Vagina (tissue), 2 donors: ENCODE results near the gene TTC33. TPM values are rescaled to one million over a fixed set of nuclear protein-coding genes. Genes with fewer than 3 reads are reported as not detected.

Experiments
- DNase-seq, 2 donors: peaks; one replicate each; pipeline ENCODE4 v3.0.0-alpha.2; 2017; ENCODE audit errors: extremely low spot score in 2 of 2
- H3K27ac ChIP-seq: fragments of 200-600 bp; sonication (generic); one replicate; pipeline ENCODE4 v1.5.1; 2019
- H3K27me3 ChIP-seq: fragments of 200-600 bp; sonication (generic); one replicate; pipeline ENCODE4 v1.5.1; 2019
- H3K36me3 ChIP-seq, 2 donors: fragments of 200-600 bp; sonication (generic); one replicate each; pipeline ENCODE4 v1.5.1; 2017 to 2019
- H3K4me1 ChIP-seq: fragments of 200-600 bp; sonication (generic); one replicate; pipeline ENCODE4 v1.5.1; 2019
- H3K4me3 ChIP-seq, 2 donors: fragments of 200-600 bp; sonication (generic); 1 replicate in 1 of 2; 2 replicates in 1 of 2; pipeline ENCODE4 v1.5.1; 2016 to 2019
- H3K9me3 ChIP-seq: fragments of 200-600 bp; sonication (generic); one replicate; pipeline ENCODE4 v1.5.1; 2019
- CTCF ChIP-seq, 3 experiments: fragments of 450-650 bp in 2 of 3; fragments of 200-600 bp in 1 of 3; sonication (generic) in 1 of 3; IDR thresholded peaks; one replicate each; pipeline ENCODE4 v1.5.1; 2017 to 2019; ENCODE audit warnings: antibody characterized with exemption in 3 of 3, mild to moderate bottlenecking in 2 of 3, moderate library complexity in 2 of 3
- POLR2A ChIP-seq, 2 donors: fragments of 450-650 bp; IDR thresholded peaks; one replicate each; pipeline ENCODE4 v1.6.1; 2017; ENCODE audit warnings: antibody characterized with exemption in 2 of 2, mild to moderate bottlenecking in 2 of 2, moderate library complexity in 2 of 2
- POLR2AphosphoS5 ChIP-seq, 2 donors: sonication (generic); formaldehyde crosslinking; IDR thresholded peaks; one replicate each; pipeline ENCODE4 v1.9.0; 2017; ENCODE audit warnings: antibody characterized with exemption in 2 of 2, mild to moderate bottlenecking in 2 of 2, low read depth in 1 of 2; ENCODE audit not compliant: insufficient read depth in 1 of 2
- intact Hi-C: fragments of 100-400 bp; cut with DNase I; formaldehyde crosslinking; loops from one replicate; pipeline ENCODE4 v1.15.1; 2023
- total RNA-seq: library from RNA; depleted of rRNA; stranded (reverse); fragments of >200 nt; gene quantifications from one replicate; pipeline ENCODE4 v1.2.3, GENCODE V29; 2016

Gene TTC33
- total RNA-seq, 1 donor from 2014 or later: 12.8 TPM

- intact Hi-C loops: no loop called here
- TF ChIP-seq POLR2AphosphoS5 (IDR thresholded peaks at IDR 0.05; ENCODE audit: insufficient read depth in 1 of 2, low read depth in 1 of 2): no peak
- no peak for TF ChIP-seq POLR2A (IDR thresholded peaks at IDR 0.05)
- TF ChIP-seq CTCF (IDR thresholded peaks at IDR 0.05): no peak
- Histone ChIP-seq H3K4me1 (no peaks in the 10 kb centered on the region), H3K27me3 (no peaks in the 10 kb centered on the region), H3K9me3 (no peaks in the 10 kb centered on the region), H3K27ac (no peak overlapping the region), H3K4me3 (no peak overlapping the region), H3K36me3 (no peaks in the 10 kb centered on the region)
- no peak for DNase-seq
Observed at GRCh38 chr5:40614466-40614865, 141.3 kb downstream of the TTC33 start.

GRCh38 chr5:40607202-40607601 lies 148.6 kb downstream of the TTC33 start:
- H3K4me3 ChIP-seq: no peak overlapping the region
- no peaks in the 10 kb centered on the region for H3K36me3 ChIP-seq
- H3K27ac ChIP-seq: no peak overlapping the region
- H3K9me3 ChIP-seq: no peaks in the 10 kb centered on the region
- TF ChIP-seq POLR2AphosphoS5 (IDR thresholded peaks at IDR 0.05; ENCODE audit: insufficient read depth in 1 of 2, low read depth in 1 of 2) (no peak), POLR2A (IDR thresholded peaks at IDR 0.05) (no peak), CTCF (IDR thresholded peaks at IDR 0.05) (no peak)
- no peaks in the 10 kb centered on the region for H3K27me3 ChIP-seq
- DNase-seq: no peak
- H3K4me1 ChIP-seq: no peaks in the 10 kb centered on the region
- intact Hi-C loops: no loop called here

GRCh38 chr5:40606077-40606765 lies 149.5 kb downstream of the TTC33 start:
- intact Hi-C loops: no loop called here
- no peak overlapping the region for H3K4me3 ChIP-seq
- no peak for TF ChIP-seq POLR2AphosphoS5 (IDR thresholded peaks at IDR 0.05; ENCODE audit: insufficient read depth in 1 of 2, low read depth in 1 of 2)
- no peak for TF ChIP-seq CTCF (IDR thresholded peaks at IDR 0.05)
- no peak for TF ChIP-seq POLR2A (IDR thresholded peaks at IDR 0.05)
- H3K27ac ChIP-seq: no peak overlapping the region
- H3K4me1 ChIP-seq: no peaks in the 10 kb centered on the region
- H3K27me3 ChIP-seq: no peaks in the 10 kb centered on the region
- H3K36me3 ChIP-seq: no peaks in the 10 kb centered on the region
- no peaks in the 10 kb centered on the region for H3K9me3 ChIP-seq
- DNase-seq: no peak

- Histone ChIP-seq H3K4me3 (no peak overlapping the region), H3K4me1 (no peaks in the 10 kb centered on the region), H3K9me3 (no peaks in the 10 kb centered on the region), H3K27ac (no peak overlapping the region), H3K36me3 (no peaks in the 10 kb centered on the region), H3K27me3 (no peaks in the 10 kb centered on the region)
- no peak for DNase-seq
- no peak for TF ChIP-seq CTCF (IDR thresholded peaks at IDR 0.05)
- TF ChIP-seq POLR2A (IDR thresholded peaks at IDR 0.05): no peak
- TF ChIP-seq POLR2AphosphoS5 (IDR thresholded peaks at IDR 0.05; ENCODE audit: insufficient read depth in 1 of 2, low read depth in 1 of 2): no peak
- intact Hi-C loops: no loop called here
Observed at GRCh38 chr5:40605295-40605958, 150.3 kb downstream of the TTC33 start.

GRCh38 chr5:40603378-40603777 lies 152.4 kb downstream of the TTC33 start:
- Histone ChIP-seq H3K27ac (no peak overlapping the region), H3K9me3 (no peaks in the 10 kb centered on the region), H3K4me1 (no peaks in the 10 kb centered on the region), H3K27me3 (no peaks in the 10 kb centered on the region), H3K36me3 (no peaks in the 10 kb centered on the region), H3K4me3 (no peak overlapping the region)
- TF ChIP-seq POLR2A (IDR thresholded peaks at IDR 0.05): no peak
- no peak for TF ChIP-seq POLR2AphosphoS5 (IDR thresholded peaks at IDR 0.05; ENCODE audit: insufficient read depth in 1 of 2, low read depth in 1 of 2)
- TF ChIP-seq CTCF (IDR thresholded peaks at IDR 0.05): no peak
- intact Hi-C loops: no loop called here
- no peak for DNase-seq
